Keratinocyte (primary cell): ENCODE measurements around the gene RUNX1.

Source experiments
- EZH2 ChIP-seq: IDR thresholded peaks from one replicate; pipeline ENCODE4 v1.6.1; 2012; ENCODE audit warnings: inconsistent platforms, mild to moderate bottlenecking, low read length, moderate library complexity
- TF ChIP-seq, protein P1 (sequence below), 3 experiments: IDR thresholded peaks in 1 of 3; conservative IDR thresholded peaks in 1 of 3; optimal IDR thresholded peaks in 1 of 3; 2 replicates in 2 of 3; 3 replicates in 1 of 3; pipeline versions ENCODE3 to v1.5.1; 2011; ENCODE audit warnings: low read length in 3 of 3, mild to moderate bottlenecking in 3 of 3, moderate library complexity in 2 of 3, control low read depth in 1 of 3, inconsistent platforms in 1 of 3; ENCODE audit not compliant: insufficient read depth in 2 of 3; ENCODE audit errors: extremely low read depth in 1 of 3

DNA sequence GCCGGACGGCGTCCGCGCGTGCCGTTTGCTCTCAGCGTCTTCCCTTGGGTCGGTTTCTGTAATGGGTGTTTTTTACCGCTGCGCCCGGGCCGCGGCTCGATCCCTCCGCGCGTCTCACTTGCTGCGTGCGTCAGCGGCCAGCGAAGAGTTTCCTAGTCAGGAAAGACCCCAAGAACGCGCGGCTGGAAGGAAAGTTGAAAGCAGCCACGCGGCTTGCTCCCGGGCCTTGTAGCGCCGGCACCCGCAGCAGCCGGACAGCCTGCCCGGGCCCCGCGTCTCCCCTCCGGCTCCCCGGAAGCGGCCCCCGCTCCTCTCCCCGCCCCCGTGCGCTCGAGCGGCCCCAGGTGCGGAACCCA lies 159.8 kb downstream of the RUNX1 start:
- TF ChIP-seq, protein P1, sequence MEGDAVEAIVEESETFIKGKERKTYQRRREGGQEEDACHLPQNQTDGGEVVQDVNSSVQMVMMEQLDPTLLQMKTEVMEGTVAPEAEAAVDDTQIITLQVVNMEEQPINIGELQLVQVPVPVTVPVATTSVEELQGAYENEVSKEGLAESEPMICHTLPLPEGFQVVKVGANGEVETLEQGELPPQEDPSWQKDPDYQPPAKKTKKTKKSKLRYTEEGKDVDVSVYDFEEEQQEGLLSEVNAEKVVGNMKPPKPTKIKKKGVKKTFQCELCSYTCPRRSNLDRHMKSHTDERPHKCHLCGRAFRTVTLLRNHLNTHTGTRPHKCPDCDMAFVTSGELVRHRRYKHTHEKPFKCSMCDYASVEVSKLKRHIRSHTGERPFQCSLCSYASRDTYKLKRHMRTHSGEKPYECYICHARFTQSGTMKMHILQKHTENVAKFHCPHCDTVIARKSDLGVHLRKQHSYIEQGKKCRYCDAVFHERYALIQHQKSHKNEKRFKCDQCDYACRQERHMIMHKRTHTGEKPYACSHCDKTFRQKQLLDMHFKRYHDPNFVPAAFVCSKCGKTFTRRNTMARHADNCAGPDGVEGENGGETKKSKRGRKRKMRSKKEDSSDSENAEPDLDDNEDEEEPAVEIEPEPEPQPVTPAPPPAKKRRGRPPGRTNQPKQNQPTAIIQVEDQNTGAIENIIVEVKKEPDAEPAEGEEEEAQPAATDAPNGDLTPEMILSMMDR (optimal IDR thresholded peaks at IDR 0.05 in 1 of 3, IDR thresholded peaks at IDR 0.05 in 1 of 3, conservative IDR thresholded peaks at IDR 0.05 in 1 of 3; ENCODE audit: extremely low read depth in 1 of 3, insufficient read depth in 2 of 3, low read length in 3 of 3) = no peak
- TF ChIP-seq EZH2 = no peak
